Measurements from ENCODE around the gene CYP2A6. TPM values are rescaled to one million over a fixed set of nuclear protein-coding genes. Genes with fewer than 3 reads are reported as not detected.
"Not testable (repeated sequence)": the region's sequence is repeated elsewhere in the genome, so short reads cannot be mapped to it uniquely, and the experiment has no call there.

CYP2A6 gene
- polyA plus RNA-seq, 3 donors = 0.18 to 0.24 TPM; not detected in 1

DNA sequence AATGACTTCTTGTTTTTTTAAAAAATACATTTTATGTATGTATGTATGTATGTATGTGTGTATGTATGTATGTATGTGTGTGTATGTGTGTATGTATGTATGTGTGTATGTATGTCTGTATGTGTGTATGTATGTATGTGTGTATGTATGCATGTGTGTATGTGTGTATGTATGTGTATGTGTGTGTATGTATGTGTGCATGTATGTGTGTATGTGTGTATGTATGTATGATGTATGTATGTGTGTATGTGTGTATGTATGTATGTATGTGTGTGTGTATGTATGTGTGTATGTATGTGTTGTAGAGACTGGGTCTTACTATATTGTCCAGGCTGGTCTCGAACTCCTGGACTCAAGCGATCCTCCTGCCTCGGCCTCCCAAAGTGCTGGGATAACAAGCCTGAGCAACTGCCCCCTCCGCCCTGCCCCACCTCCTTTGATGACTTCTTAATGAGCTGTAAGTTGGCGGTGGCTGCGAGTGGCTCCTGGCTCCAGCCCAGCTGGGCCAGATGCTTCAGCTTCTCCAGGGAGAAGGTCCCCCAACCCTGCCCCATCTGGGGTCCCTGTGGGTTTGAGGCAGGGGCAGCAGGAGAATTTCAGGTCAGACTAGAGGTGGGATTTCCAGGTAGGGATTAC is 24.7 kb downstream of the CYP2A6 start:
- DNase-seq (ENCODE audit: extremely low read depth in 1 of 11, low read depth in 9 of 11, low spot score in 4 of 11) = not testable (repeated sequence)

DNA sequence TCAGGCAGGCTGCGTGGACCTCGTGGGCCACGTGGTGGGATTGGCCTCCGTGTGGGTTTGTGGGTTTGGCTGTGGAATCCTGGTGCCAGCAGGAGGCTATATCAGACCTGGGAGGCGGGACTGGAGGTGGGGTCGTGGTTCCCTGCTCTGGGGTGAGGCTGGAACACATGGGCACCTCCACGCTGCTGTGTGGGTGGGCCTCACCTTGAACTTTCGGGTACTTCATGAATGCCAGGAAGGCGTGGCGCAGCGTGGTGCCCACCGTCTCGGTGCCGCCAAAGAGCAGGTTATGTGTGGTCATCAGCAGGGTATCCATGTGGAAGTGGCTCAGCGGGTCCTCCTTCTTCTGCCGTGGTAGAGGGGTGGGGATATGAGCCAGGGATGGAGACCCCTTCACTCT is 25.3 kb downstream of the CYP2A6 start:
- DNase-seq (ENCODE audit: extremely low read depth in 1 of 11, low read depth in 9 of 11, low spot score in 4 of 11) = not testable (repeated sequence)

DNA sequence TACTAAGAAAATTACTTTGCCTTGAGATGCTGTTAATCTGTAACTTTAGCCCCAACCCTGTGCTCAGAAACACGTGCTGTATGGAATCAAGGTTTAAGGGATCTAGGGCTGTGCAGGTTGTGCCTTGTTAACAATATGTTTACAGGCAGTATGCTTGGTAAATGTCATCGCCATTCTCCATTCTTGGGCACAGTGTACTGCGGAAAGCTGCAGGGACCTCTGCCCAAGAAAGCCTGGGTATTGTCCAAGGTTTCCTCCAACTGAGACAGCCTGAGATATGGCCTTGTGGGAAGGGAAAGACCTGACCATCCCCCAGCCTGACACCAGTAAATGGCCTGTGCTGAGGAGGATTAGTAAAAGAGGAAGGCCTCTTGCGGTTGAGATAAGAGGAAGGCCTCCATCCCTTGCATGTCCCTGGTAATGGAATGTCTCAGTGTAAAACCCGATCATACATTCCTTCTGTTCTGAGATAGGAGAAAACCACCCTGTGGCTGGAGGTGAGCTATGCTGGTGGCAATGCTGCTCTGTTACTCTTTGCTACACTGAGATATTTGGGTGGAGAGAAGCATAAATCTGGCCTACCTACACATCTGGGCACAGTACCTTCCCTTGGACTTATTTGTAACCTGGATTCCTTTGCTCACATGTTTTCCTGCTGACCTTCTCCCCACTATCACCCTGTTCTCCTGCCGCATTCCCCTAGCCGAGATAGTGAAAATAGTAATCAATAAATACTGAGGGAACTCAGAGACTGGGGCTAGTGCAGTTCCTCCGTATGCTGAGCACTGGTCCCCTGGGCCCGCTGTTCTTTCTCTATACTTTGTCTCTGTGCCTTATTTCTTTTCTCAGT is 27.3 kb downstream of the CYP2A6 start:
- DNase-seq (ENCODE audit: extremely low read depth in 1 of 11, low read depth in 9 of 11, low spot score in 4 of 11) = not testable (repeated sequence)

- DNase-seq (ENCODE audit: extremely low read depth in 1 of 11, low read depth in 9 of 11, low spot score in 4 of 11) = no peak
These were observed 28.1 kb downstream of the CYP2A6 start for GRCh38 chr19:40822161-40822560.

GRCh38 chr19:40819479-40820234 is 30.6 kb downstream of the CYP2A6 start:
- not testable (repeated sequence) for DNase-seq (ENCODE audit: extremely low read depth in 1 of 11, low read depth in 9 of 11, low spot score in 4 of 11)

GRCh38 chr19:40818480-40819399 is 31.5 kb downstream of the CYP2A6 start:
- DNase-seq (ENCODE audit: extremely low read depth in 1 of 11, low read depth in 9 of 11, low spot score in 4 of 11) = peak in 1 of 11 donors; percentile 36

DNA sequence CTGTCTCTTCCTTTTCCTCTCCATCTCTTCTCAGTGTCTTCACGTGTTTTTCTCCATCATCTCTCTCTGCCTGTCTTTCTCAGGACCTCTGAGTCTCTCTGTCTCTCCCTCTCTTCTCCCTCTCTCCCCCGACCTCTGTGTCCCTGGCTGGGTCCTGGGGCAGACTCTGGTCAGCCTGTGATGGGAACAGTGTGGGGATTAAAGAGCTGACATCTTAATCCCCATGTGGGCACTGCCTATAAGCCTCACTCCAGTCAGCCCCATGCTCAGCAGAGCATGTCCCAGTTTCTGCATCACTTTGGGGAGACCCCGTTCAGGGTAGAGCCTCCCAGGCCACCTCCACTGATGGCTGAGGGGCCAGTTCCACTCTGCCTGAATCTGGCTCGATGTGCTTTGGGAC is 35.0 kb downstream of the CYP2A6 start:
- no peak for DNase-seq (ENCODE audit: extremely low read depth in 1 of 11, low read depth in 9 of 11, low spot score in 4 of 11)

GRCh38 chr19:40813182-40813581 is 37.1 kb downstream of the CYP2A6 start:
- no peak for DNase-seq (ENCODE audit: extremely low read depth in 1 of 11, low read depth in 9 of 11, low spot score in 4 of 11)

GRCh38 chr19:40812571-40812970 is 37.7 kb downstream of the CYP2A6 start:
- not testable (repeated sequence) for DNase-seq (ENCODE audit: extremely low read depth in 1 of 11, low read depth in 9 of 11, low spot score in 4 of 11)

GRCh38 chr19:40811478-40812341 is 38.5 kb downstream of the CYP2A6 start:
- DNase-seq (ENCODE audit: extremely low read depth in 1 of 11, low read depth in 9 of 11, low spot score in 4 of 11) = no peak

DNA sequence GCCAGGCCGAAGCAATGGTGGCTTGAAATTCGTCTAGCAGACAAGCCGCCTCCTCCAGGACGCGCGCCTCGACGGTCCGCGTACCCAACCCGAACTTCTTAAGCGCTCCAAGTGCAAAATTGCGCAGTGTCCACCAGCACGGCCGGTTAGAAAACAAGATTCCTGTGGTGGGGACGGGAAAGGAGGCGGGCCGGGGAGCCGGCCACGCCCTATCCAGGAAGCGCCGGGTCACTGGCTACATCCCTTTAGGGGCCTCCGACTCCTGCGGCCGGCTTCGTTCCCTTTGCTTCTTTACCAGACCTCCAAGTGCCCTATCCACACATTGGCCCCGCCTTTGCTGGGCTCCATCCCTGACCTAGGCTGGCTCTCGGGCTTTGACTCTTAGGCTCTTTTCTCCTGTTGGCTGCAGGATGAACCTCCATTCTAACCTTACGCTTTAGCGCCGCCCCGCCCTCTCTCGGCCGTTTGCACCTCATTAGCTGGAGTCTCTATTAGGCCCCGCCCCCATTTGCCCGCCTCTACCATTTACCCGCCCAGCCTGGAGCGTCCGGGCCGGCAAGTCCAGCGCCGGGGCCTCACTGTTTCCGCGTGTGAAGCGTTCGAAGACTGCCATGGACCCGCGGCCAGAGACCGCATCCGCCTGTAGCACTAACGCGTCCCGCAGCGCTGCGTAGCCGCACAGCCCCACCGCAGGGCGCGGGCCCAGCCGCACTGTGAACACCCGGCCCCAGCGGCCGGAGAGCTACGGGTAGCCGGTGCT is 39.4 kb downstream of the CYP2A6 start:
- DNase-seq (ENCODE audit: extremely low read depth in 1 of 11, low read depth in 9 of 11, low spot score in 4 of 11) = peak in 3 of 11 donors; percentile 60 to 69 (median 62)

DNA sequence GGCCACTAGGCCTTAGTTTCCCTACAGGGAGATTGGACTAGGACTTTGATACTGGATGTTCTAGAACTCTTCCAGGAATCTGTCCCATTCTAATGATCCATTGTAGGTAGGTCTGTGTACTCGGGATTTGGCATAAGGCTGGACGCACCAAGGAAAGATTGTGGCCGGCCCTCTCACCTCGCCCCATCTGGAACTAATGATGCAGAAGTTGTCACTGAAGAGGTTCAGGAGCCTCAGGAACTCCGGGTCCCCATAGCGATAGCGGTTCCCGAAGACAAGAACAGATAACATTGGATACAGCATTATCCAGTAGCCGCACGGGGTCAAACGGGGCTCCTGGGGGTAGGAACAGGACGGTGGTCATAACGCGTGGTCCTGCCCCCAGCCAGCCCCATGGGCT is 40.1 kb downstream of the CYP2A6 start:
- DNase-seq (ENCODE audit: extremely low read depth in 1 of 11, low read depth in 9 of 11, low spot score in 4 of 11) = no peak

DNA sequence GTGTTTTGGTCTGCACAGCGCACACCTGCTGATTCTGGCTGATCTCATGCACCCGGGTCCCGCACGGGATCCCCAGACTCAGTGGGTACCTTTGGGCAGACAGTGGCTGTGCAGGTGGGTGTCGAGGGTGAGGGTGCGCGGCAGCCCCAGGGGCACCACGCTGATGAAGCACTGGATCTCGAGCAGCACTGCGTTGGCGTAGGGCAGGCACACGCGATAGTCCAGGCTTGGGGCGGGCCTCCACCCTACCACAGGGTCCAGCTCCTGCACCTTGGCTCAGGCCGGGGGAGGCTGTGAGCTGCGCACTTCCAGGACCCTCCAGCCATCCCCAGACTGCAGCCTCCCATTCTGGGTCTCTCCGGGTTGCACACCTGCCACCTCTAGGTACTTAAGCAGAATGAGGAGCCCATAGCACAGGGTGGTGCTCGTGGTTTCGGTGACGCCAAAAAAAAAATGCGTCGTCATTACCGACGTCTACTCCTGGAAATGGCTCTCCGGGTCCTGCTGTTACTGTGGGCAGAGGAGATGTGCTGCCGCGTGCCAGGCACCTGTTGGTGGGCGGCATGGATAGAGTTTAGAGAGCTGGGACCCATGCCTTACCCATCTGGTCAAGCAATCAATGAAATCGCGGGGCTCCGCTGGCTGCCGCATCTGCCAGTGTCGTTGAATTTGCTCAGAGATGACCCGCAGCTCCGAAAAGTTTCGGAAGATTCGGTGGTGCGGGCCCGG is 40.7 kb downstream of the CYP2A6 start:
- no peak for DNase-seq (ENCODE audit: extremely low read depth in 1 of 11, low read depth in 9 of 11, low spot score in 4 of 11)

DNA sequence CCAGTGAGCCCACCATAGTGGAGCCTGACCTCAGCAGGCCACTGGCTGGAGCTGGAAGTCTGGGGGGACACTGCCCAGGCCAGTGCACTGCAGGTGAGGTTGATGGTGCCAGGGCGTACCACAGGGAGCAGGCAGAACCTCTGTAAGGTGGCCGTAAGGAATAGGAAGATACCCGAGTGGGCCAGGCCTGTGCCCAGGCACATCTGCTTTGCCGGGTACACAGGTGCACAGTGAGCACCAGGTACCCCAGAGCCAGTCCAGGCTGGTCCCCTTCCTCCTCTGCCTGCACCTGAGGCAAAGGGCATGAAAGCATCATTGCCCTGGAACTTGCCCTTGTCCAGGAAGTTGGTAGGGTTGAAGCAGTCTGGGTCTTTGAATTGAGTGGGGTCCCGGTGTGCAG is 41.8 kb downstream of the CYP2A6 start:
- DNase-seq (ENCODE audit: extremely low read depth in 1 of 11, low read depth in 9 of 11, low spot score in 4 of 11) = no peak

- no peak for DNase-seq (ENCODE audit: extremely low read depth in 1 of 11, low read depth in 9 of 11, low spot score in 4 of 11)
These were observed 42.3 kb downstream of the CYP2A6 start for GRCh38 chr19:40808021-40808325.

- DNase-seq (ENCODE audit: extremely low read depth in 1 of 11, low read depth in 9 of 11, low spot score in 4 of 11) = no peak
These were observed 42.9 kb downstream of the CYP2A6 start for GRCh38 chr19:40807147-40808020.
